IMR-90 (cell line): ENCODE results near the gene MET.

Experiments used
- BHLHE40 ChIP-seq: fragments of 150-350 bp; IDR thresholded peaks from 2 replicates; pipeline ENCODE4 v1.6.1; 2016; ENCODE audit warnings: mild to moderate bottlenecking, low read depth, low read length
- CTCF ChIP-seq: conservative IDR thresholded peaks from 2 replicates; pipeline ENCODE4 v1.5.1; 2012; ENCODE audit warnings: mild to moderate bottlenecking, low read depth, low read length, improper control_type of control experiment
- ELK1 ChIP-seq: fragments of 150-350 bp; IDR thresholded peaks from 2 replicates; pipeline ENCODE4 v1.6.1; 2016; ENCODE audit warnings: low read depth, mild to moderate bottlenecking, low read length, moderate library complexity, borderline replicate concordance
- POLR2A ChIP-seq: IDR thresholded peaks from 2 replicates; pipeline ENCODE4 v1.6.1; 2012; ENCODE audit warnings: mild to moderate bottlenecking, low read depth, low read length
- RFX5 ChIP-seq: IDR thresholded peaks from 2 replicates; pipeline ENCODE4 v1.8.0; 2012; ENCODE audit warnings: low read depth, mild to moderate bottlenecking, low read length, moderate library complexity
- USF2 ChIP-seq: fragments of 150-350 bp; IDR thresholded peaks from 2 replicates; pipeline ENCODE4 v1.6.1; 2017; ENCODE audit warnings: mild to moderate bottlenecking, antibody characterized with exemption, low read length, low read depth

DNA sequence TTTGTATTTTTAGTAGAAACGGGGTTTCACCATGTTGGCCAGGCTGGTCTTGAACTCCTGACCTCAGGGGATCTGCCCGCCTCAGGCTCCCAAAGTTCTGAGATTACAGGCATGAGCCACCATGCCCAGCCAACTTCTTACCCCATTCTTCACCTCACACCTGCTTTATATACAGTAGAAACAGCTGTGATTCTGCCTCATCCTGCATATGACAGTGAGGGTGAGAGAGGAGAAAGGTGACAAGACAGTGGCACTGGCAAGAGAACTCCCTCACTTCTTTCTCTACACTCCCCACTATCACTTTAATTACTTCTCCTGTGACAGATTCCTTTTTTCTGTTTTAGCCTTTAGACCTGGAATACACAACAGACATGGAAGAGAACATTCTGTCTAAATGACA lies 128.6 kb downstream of the MET start:
- TF ChIP-seq CTCF (no peak), BHLHE40 (no peak), POLR2A (no peak), ELK1 (no peak), RFX5 (no peak), USF2 (no peak)
